ENCODE results near the gene OR2F2. TPM values are rescaled to one million over a fixed set of nuclear protein-coding genes. Genes with fewer than 3 reads are reported as not detected.

The OR2F2 gene
- total RNA-seq, 1 experiment from 2014 or later, result not detected

DNA sequence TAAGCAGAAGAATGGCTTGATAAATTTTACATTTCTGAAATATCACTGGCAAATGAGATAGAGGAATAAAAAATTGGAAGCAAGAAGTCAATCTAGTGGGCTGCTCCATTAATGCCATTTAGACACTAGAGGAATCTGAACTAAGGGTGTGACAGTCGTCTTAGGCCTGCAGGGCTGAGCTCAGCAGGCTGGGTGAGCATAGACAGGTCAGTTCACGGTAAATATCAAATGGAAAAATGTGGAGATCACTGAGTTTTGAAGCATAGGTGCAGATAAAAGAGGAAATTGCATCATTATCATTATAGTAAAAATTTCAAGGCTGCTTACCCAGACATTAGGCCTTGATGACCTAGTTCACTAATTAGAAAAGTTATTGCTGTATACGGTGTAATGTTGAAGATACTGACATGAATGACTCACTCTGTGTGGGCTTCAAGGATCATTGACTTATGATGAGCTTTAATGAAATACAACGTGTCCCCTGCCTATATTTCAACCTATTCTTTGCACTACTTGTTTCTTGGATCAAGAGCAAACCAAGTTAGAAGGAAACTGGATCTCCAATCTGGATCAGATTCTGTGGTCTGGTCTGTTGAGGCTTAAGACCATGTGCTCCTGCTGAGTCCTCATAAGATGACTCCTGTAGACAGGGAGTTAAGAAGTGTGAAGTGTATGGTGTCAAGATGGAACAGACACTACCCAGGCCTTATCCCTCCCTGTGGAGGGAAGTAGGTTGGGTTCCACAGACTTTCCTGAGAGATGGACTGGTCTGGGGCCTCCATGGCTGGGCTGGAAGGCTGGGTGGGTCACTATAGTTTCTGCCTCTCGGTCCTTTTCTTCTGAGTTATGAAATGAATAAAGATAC lies 3.6 kb downstream of the OR2F2 start:
- Histone ChIP-seq H3K9me2 (ENCODE audit: insufficient read depth) (peaks cover 2% of the 10 kb centered on the region; the same call in 1 of the 2 replicates), H3K9ac (ENCODE audit: low read length) (no peak overlapping the region), H3K4me2 (ENCODE audit: low read length) (no peak overlapping the region), H2AFZ (ENCODE audit: low read depth, low read length, poor library complexity, severe bottlenecking) (no peak overlapping the region), H3K27ac (ENCODE audit: low read depth, low read length) (no peak overlapping the region), H3K79me2 (ENCODE audit: insufficient read depth, low read length) (no peaks in the 10 kb centered on the region), H3K27me3 (ENCODE audit: insufficient read depth, low read length) (no peaks in the 10 kb centered on the region), H4K20me1 (ENCODE audit: insufficient read depth) (no peaks in the 10 kb centered on the region), H3K4me1 (ENCODE audit: control insufficient read depth in 1 of 2, insufficient read depth in 2 of 2, low read length in 2 of 2) (no peaks in the 10 kb centered on the region), H3K36me3 (ENCODE audit: control insufficient read depth in 1 of 2, insufficient read depth in 2 of 2, low read length in 2 of 2) (no peaks in the 10 kb centered on the region), H3K9me3 (ENCODE audit: control insufficient read depth in 1 of 2, insufficient read depth in 1 of 2, low read depth in 1 of 2, low read length in 2 of 2) (no peaks in the 10 kb centered on the region), H3K4me3 (replicated peaks in 1 of 2; ENCODE audit: low read depth in 1 of 2, low read length in 2 of 2) (no peak overlapping the region)
- ChIA-PET RAD21 (ENCODE audit: low non-redundant PET in 1 of 2, low total read pairs in 2 of 2, uncharacterized antibody in 2 of 2, unreplicated experiment in 2 of 2) (no interaction called here), POLR2A (no interaction called here), CTCF (no interaction called here)
- intact Hi-C loops (cut with micrococcal nuclease), result no loop called here
- no peak for ATAC-seq
- DNase-seq (ENCODE audit: low read depth, low spot score), result no peak
- no TSS peak for BruUV-seq (replicated peaks)
- TF ChIP-seq RAD21 (IDR thresholded peaks at IDR 0.05; ENCODE audit: low read depth) (no peak), CBX3 (IDR thresholded peaks at IDR 0.05; ENCODE audit: low read depth) (no peak), ZFX (IDR thresholded peaks at IDR 0.05) (no peak), SIN3A (IDR thresholded peaks at IDR 0.05; ENCODE audit: low read depth) (no peak), CTCF (IDR thresholded peaks at IDR 0.05 in 2 of 3, conservative IDR thresholded peaks at IDR 0.05 in 1 of 3; ENCODE audit: borderline replicate concordance in 1 of 3, insufficient read depth in 1 of 3, low read depth in 2 of 3, low read length in 2 of 3) (no peak), EGR1 (IDR thresholded peaks at IDR 0.05; ENCODE audit: low read depth) (no peak), JUND (IDR thresholded peaks at IDR 0.05) (no peak), ELF1 (IDR thresholded peaks at IDR 0.05; ENCODE audit: borderline replicate concordance, low read depth) (no peak), CEBPB (IDR thresholded peaks at IDR 0.05; ENCODE audit: low read depth) (no peak), YY1 (IDR thresholded peaks at IDR 0.05; ENCODE audit: extremely low read depth, insufficient replicate concordance, low read depth, low read length) (no peak), EZH2 (IDR thresholded peaks at IDR 0.05) (no peak), SP1 (IDR thresholded peaks at IDR 0.05; ENCODE audit: low read depth) (no peak), POLR2A (IDR thresholded peaks at IDR 0.05; ENCODE audit: borderline replicate concordance, extremely low read depth, insufficient read depth, insufficient read length) (no peak), ZNF274 (IDR thresholded peaks at IDR 0.05; ENCODE audit: low read depth, low read length) (no peak), EZH2phosphoT487 (IDR thresholded peaks at IDR 0.05; ENCODE audit: borderline replicate concordance) (no peak), FOSL1 (IDR thresholded peaks at IDR 0.05; ENCODE audit: low read depth) (no peak)

Measured in HCT116 (cell line).